NCI-H2107 treated with DMSO at 0.1 percent for 48 hours (cell line): ENCODE data around the gene RPL31.
"Not testable (repeated sequence)": the region's sequence is repeated elsewhere in the genome, so short reads cannot be mapped to it uniquely, and the experiment has no call there.

Experiments
- DNase-seq: peaks from one replicate; lab custom pipeline; 2025; ENCODE audit not compliant: unreplicated experiment; lab: John Stamatoyannopoulos, UW

The RPL31 gene

DNA sequence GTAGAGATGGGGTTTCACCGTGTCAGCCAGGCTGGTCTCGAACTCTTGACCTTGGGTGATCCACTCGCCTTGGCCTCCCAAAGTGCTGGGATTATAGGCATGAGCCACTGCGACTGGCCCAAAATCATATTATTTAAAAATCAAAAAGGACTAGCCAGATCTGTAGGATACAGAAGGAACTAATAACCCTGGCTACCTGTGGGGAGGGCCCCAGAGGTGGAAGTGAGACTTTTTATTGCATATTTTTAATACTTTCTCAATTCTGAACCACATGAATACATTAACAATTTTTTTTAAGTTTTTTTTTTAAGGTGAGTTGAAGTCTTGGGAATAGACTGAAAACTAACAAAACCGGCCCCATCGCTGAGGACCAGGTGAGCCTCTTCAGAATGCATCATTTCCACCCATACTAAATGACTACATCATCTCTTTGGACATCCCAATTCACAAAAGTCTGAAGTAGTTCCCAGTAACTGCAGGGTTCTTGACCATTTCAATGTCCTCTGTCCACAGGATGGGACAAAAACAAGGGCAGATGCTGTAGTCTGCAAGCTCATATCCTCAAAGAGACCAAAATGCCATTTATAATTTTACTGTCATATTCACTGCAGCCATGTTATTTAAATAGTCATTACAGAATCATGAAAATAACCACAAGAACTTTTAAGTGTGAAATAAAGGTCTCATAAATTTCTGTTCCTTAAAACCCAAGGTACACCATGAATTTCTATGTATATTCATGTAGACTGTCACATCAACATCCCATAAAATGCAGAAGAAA is 21.4 kb downstream of the RPL31 start:
- no peak for DNase-seq

DNA sequence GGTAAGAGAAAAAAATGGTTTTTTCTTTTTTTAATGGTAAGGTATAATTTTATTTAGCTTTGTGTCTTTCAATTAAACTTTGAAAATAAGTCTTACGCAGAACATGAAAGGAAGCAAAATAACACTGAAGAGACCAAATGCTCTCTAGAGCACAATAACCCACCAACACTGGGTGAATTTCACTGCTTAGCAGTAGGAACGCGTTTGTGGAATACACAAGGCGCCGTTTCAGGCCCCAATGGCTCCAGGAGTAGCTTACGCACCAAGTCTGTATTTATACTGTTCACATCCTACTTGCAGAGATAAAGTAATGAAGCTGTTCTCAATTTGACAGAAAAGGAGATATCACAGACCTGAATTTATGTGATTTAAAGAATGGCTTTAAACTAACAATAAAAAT is 23.5 kb downstream of the RPL31 start:
- no peak for DNase-seq

DNA sequence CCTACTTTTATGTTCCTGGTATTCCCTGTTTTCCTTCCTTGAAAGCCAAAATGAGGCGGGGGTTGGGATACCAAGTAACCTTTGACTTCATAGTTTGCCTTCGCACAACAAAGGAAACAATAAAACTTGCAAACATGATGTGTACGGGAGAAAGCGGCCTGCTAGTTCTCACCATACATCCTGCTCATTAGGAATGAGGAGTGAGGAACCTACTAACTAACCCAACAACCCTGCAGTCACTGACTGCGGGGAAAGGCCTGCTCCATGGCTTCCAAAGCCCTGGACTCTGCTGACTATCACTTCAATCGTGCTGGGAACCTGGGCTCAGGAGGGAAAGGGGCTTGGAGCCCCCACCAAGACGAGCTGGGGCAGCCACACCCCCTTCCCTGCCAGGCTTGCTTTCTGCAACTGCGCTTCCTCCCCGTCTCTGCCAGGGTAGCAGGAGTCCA is 24.2 kb downstream of the RPL31 start:
- no peak for DNase-seq

DNA sequence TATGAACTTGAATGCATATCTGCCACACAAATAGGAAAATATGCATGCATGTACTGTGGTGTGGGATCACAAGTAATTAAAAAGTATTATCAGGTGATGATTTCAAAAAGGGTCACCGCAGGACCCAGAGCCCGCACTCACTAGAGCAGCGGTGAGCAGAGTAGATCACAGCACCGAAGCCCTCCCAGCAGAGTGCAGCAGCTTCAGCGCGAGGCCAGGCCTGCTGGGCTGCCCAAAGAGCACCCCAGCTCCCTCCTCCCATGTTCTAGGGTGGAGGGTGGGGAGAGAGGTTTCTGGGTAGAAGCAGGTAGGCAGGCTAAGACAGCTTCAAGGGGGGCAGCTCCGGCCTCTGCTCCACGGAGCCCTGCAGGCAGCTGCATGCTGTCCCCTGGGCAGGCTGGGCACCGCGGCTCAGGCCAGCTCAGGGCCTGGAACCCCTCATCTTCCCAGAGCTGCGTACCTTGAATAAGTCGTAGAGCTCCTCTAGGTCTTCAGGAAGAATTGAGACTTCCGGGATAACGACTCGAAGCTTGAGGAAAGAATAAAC is 24.9 kb downstream of the RPL31 start:
- DNase-seq = no peak

DNA sequence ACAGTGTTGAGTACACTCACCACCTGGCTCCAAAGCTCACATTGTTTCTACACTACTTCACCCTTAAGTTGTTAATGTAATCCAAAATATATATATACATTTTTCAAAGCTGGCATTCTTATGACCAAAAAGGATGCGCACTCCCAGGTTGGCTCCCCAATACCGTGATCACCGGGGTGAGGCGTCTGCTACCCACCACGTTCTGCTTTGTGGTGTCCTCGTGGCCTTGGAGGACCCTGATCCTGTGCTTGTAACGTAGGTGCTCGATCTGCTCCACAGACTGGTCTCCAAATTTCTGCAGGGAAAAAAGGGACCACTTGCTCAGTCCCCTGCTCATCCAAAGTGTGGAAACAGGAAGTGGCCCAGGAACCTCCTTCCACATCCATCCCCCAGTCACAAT is 25.8 kb downstream of the RPL31 start:
- DNase-seq = no peak

DNA sequence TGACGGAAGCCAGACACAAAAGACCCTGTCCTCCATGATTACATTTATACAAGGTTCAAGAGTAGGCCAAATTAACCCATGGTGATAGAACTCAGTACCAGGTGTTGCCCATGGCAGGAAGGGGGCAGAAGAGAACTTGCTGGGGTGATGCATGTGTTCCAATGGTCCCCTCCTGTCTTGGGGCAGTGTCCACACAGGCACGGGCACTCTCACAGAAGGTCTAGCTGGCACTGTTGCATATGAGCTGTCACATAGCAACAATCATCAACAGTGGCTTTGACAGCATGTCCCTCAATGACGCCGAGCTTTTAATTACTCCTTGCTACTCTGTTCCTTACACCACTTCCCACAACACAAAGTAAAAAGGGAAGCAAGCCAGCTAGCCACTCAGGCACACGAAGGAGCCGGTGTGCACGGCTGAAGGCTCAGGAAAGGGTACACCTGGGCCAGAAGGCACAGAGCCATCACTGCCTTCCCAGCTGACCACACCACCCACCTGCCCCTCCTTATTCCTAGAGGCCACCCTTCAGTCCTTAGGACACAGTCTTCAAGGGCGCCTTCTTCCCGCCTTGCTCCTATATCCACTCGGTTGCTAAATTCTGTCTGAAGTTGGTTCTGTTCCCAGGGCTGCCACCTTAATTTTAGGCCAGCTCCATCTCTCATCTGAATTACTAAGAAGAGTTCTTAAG is 28.9 kb downstream of the RPL31 start:
- DNase-seq = no peak

DNA sequence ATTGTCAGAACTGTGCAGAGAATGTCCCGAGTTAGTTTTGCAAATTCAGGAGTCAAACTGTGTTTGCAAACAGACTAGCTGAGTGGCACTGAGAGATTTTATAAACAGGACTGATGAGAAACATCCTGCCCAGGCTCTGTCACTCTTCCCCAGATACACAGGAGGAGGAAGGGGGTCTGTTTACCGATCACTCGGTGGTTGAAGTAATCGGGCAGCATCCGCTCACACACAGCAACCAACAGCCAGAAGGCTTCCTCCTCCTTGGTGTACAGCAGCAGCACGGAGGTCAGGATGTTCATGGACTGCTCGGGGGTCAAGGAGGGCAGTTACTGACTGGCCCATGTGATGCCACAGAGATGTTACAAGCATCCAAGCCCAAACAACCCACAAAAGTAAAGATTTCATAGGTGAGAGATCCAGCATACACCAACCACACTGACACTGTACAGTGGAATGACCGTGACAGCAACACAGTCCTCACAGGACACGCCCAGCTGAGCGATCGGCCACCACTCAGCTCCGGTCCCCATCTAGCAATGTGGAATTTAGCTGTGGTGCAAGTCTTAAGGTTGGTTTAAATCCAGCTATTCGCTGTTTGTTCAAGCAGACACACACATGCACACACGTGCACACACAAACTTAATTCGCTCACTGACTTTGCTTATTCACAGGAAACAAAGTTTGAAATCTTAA is 30.1 kb downstream of the RPL31 start:
- DNase-seq = no peak

DNA sequence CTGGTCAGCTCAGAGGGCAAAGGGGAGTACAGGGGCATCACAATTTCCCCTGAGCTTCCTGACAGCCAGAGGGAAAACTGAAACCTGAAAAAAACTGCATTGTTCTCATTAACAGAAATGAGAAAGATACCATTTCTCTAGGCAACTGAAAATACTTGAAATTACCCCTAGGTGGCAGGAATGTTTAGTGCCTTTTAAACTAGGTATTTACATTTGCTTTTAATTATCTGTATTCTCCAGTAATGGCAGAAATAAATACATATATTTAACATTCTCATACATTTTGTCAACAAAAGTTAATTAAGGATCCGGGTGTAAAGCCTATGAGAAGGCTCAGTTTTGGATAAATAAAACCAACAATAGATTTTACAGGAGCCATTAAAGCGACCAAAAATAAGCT is 34.5 kb downstream of the RPL31 start:
- no peak for DNase-seq

DNA sequence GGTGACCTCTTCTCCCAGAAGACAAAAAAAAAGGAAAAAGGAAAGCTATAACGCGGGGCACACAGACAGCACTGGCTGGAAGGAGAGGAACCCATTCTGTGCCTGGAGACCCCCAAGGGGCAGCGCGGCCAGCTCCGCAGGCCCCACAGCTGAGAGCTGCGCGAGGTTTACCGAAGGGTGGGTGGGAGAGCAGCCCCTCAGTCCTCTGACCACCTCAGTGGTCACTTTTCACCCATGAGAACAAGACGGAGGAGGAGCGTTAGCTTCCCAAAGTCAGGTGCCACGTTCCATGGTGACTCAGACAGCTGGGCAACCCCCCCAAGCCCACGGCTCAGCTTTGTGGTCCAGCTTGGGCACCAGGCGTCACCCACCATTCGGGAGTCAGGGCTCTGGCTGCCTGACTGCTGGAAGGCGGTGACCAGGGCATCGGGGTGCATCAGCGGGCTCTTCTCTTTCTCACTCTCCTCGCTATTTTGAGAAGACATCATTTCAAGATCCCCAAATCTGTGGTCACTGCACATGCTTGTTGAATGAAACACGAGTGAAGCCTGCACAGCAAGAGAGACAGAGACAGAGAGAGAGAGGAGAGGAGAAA is 35.2 kb downstream of the RPL31 start:
- no peak for DNase-seq

DNA sequence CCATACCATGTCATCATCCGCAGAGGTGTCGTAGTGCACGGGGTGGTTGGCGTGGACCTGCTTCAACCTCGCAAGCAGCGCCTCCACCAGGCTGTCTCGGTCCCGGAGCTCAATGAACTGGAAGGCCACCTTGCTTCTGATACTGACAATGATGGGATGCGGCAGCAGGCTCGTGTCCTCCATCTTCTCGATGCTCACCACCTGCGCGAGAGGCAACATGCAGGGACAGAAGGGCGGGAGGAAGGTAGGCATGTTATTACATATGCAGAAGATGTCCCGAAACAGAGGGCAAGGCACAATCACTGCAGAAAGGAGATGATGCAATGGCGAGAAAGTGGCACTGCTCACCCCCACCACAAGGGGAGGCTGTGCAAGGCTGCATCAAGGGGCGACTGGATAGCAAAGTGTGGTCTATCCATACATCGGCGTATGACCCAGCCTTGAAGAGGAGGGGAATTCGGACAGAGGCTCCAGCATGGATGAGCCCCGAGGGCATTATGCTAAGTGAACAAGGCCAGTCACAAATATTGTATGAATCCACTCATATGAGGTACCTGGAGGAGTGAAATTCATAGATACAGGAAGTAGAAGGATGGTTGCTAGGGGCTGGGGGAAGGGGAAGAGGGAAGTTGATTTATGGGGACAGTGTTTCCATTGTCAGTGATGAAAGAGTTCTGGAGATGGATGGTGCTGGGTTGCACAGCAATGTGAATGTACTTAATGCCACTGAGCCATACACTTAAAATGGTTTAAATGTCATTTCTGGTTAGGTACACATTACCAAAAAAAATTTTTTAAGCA is 36.6 kb downstream of the RPL31 start:
- no peak for DNase-seq

DNA sequence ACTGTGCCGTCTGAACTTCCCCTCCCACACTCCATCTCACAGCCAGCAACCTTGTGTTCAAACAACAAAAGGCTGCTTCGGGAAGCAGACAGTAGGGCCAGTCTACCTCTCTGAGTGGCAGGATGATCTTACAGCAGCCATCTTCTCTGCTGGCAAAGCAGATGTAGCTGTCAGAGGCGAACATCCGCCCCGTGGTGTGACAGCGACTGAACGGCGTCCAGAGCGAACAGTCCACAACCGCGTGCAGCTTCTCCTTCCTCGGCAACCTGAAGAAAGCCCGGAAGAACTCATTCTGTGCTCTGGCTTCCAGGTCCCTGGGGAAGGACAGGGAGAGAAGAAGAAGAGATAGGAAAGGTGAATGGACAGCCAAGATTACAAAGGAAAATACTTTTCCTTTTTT is 38.0 kb downstream of the RPL31 start:
- no peak for DNase-seq

DNA sequence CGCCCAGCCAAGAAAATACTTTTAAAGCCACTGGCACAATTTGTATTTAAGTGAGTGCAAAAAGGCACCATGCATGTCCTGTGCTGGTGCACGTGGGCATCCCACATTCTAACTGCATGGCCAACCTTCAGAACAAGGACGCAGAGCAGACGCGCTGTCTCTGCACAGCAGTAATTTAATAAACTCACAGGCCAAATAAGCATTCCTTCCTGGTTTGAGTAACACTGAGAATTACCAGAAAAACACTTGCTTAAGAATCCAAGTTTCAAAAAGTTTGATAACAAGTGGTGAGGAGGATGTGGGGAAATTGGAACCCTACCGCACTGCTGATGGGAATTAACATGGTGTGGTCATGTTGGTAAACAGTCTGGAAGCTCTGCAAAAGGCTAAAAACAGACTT is 38.7 kb downstream of the RPL31 start:
- DNase-seq = no peak

DNA sequence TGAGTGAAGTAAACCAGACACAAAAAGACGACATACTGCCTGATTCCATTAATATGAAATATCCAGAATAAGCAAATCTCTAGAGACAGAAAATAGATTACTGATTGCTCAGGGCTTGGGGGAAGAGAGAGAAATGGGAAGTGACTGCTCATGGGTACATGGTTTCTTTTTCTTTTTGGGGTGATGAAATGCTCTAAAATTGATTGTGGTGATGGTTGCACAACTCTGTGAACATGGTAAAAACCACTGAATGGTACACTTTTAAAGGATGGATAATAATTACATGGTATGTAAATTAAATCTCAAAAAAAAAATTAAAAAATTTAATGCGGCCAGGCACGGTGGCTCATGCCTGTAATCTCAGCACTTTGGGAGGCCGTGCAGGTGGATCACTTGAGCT is 39.3 kb downstream of the RPL31 start:
- no peak for DNase-seq

DNA sequence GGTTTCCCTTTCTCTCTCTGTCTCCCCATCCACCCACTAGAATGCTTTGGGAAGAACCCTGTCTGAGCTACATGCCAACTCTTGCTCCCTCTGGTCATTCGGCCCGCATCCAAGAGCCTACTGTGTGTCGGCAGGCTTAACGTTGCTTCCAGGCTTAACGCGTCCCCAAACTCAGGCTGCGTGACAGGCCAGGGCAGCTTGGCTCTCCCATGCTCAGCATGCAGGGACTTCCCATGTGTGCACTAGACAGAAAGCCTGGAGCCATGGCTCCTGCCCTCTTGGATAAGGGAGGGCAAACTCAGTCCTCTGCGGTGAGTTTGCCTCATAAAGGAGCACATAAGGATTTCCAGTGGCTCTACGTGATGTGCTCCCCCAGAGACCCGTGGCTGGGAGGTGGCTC is 43.2 kb downstream of the RPL31 start:
- no peak for DNase-seq

DNA sequence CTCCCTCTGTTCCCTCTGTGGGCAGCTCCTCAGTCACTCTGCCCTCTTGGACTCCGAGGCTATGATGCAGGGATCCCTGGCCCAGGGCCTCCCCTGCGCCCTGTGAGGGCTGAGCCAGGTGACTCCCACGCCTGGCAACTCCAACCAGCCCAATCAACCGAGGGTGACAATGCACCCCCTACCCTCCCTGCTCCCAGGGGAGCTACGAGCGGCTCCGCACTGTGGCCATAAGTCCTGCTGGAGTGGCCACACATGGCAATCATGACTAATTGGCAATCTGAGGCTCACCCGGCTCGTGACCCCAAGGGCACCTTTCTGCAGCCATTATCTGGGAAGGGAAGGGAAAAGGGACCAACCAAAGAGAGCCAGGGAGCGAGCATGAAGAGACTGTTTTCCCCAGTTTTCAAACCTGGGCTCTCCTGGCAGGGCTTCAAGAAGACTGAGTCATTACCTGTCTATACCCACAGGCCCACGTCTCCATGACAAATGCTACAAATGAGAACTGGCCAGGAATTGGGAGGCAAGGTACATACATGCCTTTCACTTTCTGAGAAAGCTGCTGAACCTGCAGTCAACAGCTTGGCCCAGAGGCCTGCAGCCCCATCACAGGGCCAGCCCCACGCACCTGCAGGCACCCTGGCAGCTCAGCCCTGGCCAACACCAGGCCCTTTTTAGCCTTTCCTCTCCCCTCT is 45.1 kb downstream of the RPL31 start:
- no peak for DNase-seq

DNA sequence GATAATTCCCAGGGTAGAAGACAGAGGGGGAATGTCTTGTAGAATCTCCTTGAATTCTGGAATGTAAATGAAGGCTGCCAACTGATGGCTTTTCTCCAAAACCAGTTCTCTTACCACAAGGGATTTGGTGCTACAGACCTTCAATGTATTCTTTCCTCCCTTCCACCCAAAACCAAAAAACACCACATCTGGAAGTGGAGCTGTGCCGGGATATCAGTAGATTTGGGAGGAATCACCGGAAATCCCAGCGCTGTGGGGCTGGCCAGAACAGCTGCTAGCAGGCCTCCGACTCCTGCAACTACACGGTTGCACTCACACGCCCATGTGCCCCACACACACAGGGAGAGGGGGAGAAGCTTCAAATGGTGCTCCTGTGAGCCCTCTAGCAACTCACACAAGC is 45.7 kb downstream of the RPL31 start:
- DNase-seq = no peak

DNA sequence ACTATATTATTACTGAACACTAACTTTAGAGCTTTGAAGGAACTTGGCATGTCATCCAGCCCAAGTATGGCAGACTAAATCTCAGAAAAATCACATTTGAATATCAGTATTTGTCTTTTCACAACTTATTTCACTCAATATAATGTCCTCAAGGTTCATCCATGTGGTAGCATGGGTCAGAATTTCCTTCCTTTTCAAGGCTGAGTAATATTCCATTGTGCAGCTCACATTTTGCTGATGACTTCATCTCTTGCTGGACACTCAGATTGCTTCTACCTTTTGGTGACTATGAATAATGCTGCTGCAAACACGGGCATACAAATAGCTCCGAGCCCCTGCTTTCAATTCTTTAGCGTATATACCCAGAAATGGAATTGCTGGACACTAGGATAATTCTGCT is 46.7 kb downstream of the RPL31 start:
- no peak for DNase-seq

DNA sequence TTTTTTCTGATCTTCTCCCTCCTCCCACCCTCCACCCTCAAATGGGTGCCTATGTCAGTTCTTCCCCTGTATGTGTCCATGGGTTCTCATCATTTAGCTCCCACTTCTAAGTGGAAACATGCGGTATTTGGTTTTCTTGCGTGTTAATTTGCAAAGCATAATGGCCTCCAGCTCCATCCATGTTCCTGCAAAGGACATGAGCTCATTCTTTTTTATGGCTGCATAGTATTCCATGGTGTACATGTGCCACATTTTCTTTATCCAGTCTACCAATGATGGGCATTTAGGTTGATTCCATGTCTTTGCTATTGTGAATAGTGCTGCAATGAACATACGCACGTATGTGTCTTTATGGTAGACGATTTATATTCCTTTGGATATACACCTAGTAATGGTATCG is 48.8 kb downstream of the RPL31 start:
- DNase-seq = not testable (repeated sequence)

DNA sequence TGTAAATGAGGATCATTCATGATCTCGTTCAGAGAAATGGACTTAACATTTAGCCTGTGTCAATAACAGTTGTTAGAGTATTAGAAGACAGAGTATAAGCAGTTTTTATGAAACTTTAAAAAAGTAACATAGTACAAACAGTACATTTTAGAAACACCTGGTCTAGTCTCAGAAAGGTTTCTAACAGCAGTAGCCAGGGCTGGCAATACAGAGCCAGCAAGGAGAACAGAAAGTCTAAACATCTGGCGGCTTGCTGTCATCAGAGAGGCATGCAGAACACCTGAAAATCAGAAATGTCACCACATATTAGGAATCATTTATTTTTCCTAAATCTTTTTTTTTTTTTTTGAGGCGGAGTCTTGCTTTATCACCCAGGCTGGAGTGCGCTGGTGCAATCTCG is 50.1 kb downstream of the RPL31 start:
- no peak for DNase-seq

DNA sequence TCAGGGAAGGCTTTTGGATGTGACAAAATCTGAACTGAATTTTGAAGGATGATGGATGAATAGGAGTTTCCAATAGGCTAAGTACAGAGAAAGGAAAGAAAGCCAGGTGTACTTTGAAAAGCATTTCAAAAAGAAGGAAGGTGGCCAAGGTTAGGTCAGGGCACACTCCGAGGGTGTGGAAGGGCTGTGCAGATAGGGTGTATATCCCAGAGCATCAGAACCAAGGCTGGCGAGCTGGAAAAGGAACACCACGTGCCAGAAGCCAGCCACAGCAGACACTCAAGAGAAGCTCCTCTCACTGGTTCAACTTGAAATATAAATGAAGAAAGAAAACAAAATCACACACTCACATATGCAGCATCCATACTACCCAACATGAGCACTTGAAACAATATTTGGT is 51.0 kb downstream of the RPL31 start:
- DNase-seq = no peak
